NCI-H1092 treated with DMSO at 0.1 percent for 48 hours (cell line): ENCODE results near the gene CHPF.

ENCODE experiments used
- DNase-seq: peaks from one replicate; lab custom pipeline; 2025; lab: John Stamatoyannopoulos, UW

Gene CHPF

GRCh38 chr2:219551441-219552381, 8.1 kb upstream of the CHPF start:
- no peak for DNase-seq

GRCh38 chr2:219549619-219550018, 6.0 kb upstream of the CHPF start:
- no peak for DNase-seq

- DNase-seq, result no peak
Measured at GRCh38 chr2:219548990-219549389, 5.4 kb upstream of the CHPF start.

GRCh38 chr2:219547621-219548020, 4.0 kb upstream of the CHPF start:
- DNase-seq, result no peak

DNA sequence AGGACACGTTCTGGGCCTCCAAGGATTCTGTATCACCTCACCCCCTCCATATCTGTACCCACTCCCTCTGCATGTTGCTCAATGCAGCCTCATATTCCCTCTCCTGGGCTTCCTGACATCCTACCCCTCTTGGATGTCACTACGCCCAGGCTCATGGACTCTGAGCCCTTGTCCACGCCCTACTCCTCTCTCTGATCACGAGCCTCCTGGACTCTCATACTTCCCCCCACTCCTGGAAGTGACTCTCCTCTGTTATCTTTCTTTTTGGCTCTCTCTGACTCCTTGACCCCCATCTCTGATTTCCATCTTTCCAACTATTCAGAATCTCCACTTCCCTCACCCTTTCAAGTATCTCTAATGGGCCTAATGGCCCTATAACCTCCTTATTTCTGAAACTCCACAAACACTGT, 2.3 kb upstream of the CHPF start:
- no peak for DNase-seq

- no peak for DNase-seq
Measured at GRCh38 chr2:219545295-219545942, 1.8 kb upstream of the CHPF start.

DNA sequence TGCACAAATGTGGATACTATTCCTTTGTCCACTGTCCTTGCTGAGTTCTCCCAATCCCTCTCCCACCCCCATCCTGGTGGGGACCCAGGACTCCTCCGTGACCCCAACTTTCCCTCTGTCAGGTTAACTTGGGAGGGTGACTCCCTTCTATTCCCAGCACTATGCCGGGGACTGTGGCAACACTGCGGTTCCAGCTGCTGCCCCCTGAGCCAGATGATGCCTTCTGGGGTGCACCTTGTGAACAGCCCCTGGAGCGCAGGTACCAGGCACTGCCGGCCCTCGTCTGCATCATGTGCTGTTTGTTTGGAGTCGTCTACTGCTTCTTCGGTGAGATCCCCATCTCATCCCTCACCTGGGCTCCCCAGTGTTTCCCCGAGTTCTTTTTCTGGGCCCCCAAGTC, 958 bp upstream of the CHPF start:
- DNase-seq, result no peak

- no peak for DNase-seq
Measured at GRCh38 chr2:219542931-219543595, 546 bp downstream of the CHPF start.

DNA sequence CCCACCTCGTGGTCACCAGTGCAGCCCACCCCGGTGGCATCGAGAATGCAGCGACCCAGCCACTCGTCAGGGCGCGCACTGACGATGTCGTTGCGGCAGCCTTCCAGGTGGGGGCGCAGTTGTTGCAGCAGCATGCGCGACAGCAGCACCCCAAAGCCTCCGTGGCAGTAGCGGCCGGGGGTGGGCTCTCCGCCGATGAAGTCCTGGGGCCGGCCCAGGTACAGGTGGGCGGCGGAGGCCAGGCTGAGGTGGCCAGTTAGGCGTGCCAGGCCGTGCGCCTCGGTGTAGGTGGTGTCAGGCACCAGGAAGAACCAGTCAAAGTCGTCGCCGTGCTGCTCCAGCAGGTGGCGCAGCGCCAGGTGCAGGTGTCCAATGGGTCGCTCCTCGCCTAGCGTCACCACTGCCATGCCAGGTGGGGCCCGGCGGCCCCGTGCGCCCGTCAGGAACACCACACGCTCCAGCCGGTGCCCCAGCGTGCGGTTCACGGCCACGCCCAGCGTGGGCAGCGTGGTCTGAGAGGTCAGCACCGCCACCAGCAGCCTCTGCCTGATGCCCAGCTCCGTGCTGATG, 1.9 kb downstream of the CHPF start:
- DNase-seq, result peak; percentile 69

GRCh38 chr2:219540784-219541504, 2.7 kb downstream of the CHPF start:
- no peak for DNase-seq

- DNase-seq, result no peak
Measured at GRCh38 chr2:219539926-219540678, 3.5 kb downstream of the CHPF start.

- no peak for DNase-seq
Measured at GRCh38 chr2:219538956-219539788, 4.4 kb downstream of the CHPF start.

GRCh38 chr2:219538504-219538951, 5.1 kb downstream of the CHPF start:
- no peak for DNase-seq

- DNase-seq, result no peak
Measured at GRCh38 chr2:219537657-219538488, 5.7 kb downstream of the CHPF start.

- no peak for DNase-seq
Measured at GRCh38 chr2:219536967-219537366, 6.6 kb downstream of the CHPF start.

DNA sequence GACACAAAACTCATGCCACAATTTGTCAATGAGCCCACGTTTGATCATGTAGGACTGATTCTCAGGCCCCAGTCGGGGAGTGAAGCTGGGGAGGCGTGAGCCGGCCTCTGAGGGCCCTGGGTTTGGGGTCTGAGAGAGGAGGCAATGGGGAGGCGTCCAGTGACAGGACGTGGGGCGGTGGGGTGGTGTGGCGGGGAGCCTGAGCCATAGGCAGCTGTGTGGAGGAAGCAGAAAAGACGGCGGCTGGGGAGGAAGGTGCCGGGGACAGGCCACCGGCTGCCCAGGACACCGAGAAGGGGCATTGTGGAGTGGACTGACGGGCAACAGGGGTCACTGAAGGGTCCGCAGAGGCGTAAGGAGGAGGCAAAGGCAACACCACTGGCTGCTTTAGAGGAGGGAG, 7.2 kb downstream of the CHPF start:
- DNase-seq, result no peak

DNA sequence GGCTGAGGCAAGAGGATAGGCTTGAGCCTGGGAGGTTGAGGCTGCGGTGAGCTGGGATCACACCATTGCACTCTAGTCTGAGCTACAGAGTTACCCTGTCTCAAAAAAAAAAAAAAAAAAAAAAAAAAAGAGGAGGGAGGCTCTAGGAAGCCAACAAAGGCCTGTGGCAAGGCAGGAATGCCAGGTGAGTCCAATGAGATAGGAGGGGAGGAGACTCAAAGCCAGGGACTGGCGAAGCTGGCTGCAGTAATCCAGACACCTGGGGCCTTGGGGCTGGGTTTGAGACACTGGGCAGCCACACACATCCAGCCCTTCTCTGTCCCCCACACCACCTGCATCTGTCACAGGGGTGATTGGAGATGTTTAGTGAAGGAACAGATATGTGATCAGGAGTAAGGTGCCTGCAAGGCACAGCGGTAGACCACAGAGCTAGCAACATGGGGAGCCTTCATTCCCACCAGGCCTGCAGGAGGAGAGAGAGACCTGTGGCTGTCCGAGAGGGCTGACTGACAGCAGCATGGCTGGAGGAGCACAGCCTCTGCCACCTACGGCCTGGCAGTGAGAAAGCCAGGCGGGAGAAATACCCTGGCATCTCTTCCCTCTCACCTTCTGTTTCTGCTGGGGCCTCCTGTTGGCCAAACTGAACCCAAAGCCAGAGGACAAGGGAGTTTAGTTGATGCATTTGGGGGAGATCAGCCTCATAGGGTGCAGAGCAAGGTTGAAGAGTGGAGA, 9.5 kb downstream of the CHPF start:
- DNase-seq, result no peak

DNA sequence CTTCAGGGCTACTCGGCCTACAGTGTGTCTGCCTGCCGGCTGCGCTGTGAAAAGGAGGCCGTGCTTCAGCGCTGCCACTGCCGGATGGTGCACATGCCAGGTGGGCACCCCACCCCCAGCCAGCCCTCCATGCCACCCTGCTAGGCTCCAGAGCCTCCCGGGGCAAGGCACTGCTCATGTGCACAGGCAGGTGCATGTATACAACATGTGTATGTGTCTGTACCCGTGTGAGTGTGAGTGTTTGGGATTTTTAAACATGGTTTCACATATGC, 11.3 kb downstream of the CHPF start:
- DNase-seq, result no peak
